HepG2 (cell line): ENCODE results near the gene PAQR6. TPM values are rescaled to one million over a fixed set of nuclear protein-coding genes. Genes with fewer than 3 reads are reported as not detected.

Experiments used
- FOSL2 ChIP-seq: sonication (generic); formaldehyde crosslinking; IDR thresholded peaks from 2 replicates; pipeline ENCODE4 v1.4.0; 2020; ENCODE audit warnings: missing genetic modification reagents
- KDM6A ChIP-seq: IDR thresholded peaks from 2 replicates; pipeline ENCODE4 v1.6.1; 2016; ENCODE audit warnings: low read depth
- NCOR1 ChIP-seq: fragments of 200-600 bp; sonication (generic); IDR thresholded peaks from 2 replicates; pipeline ENCODE4 v1.7.0; 2017; ENCODE audit warnings: antibody characterized with exemption, low read length, borderline replicate concordance
- RNF2 ChIP-seq: fragments of 450-650 bp; conservative IDR thresholded peaks from 2 replicates; pipeline ENCODE4 v1.6.1; 2016; ENCODE audit warnings: low read depth
- SIX1 ChIP-seq: sonication (generic); formaldehyde crosslinking; IDR thresholded peaks from 2 replicates; pipeline ENCODE4 v1.4.0; 2020; ENCODE audit warnings: missing genetic modification reagents, borderline replicate concordance
- ZNF180 ChIP-seq: sonication (generic); formaldehyde crosslinking; IDR thresholded peaks from 2 replicates; pipeline ENCODE4 v1.4.0; 2020; ENCODE audit warnings: low read depth, missing genetic modification reagents, borderline replicate concordance
- polyA plus RNA-seq, 8 experiments: library from polyadenylated mRNA; depleted of rRNA in 3 of 8; stranded (reverse) in 7 of 8; unstranded in 1 of 8; fragments of >200 nt; fragmentation: Illumina TruSeq in 4 of 8; extraction: Trizol in 4 of 8; gene quantifications; 2 replicates each; pipeline versions ENCODE4 v1.2.1 to v1.2.3, GENCODE V29; 2011 to 2016; ENCODE audit warnings: low read depth in 4 of 8, missing spikeins in 1 of 8, mixed read lengths in 1 of 8; ENCODE audit not compliant: insufficient read depth in 1 of 8
- total RNA-seq, 5 experiments: library from RNA; depleted of rRNA; stranded (reverse); fragments of >200 nt; fragmentation: Illumina TruSeq; extraction: Trizol; gene quantifications; 2 replicates each; pipeline ENCODE4 v1.2.3, GENCODE V29; 2016; ENCODE audit warnings: low read depth in 1 of 5
- TF ChIP-seq, protein P1 (sequence below): sonication (generic); formaldehyde crosslinking; IDR thresholded peaks from 2 replicates; pipeline ENCODE4 v1.4.0; 2020; ENCODE audit warnings: mild to moderate bottlenecking, low read depth, missing genetic modification reagents
- TF ChIP-seq, protein P2 (sequence below), 2 experiments: sonication (generic) in 1 of 2; formaldehyde crosslinking in 1 of 2; IDR thresholded peaks; 2 replicates each; pipeline versions ENCODE4 v1.4.0 to v1.6.1; 2018 to 2020; ENCODE audit warnings: missing genetic modification reagents in 2 of 2, borderline replicate concordance in 1 of 2, low read depth in 1 of 2, mild to moderate bottlenecking in 1 of 2, missing biosample characterization in 1 of 2
- TF ChIP-seq, protein P3 (sequence below): sonication (generic); formaldehyde crosslinking; IDR thresholded peaks from 2 replicates; pipeline ENCODE4 v1.9.0; 2022; ENCODE audit warnings: missing genetic modification reagents, mild to moderate bottlenecking, borderline replicate concordance

The PAQR6 gene
- total and polyA plus RNA-seq, 2 of the 13 experiments (the other 11 are each of a cell fraction or from before 2014, with no cell fraction given): 0.82 to 1.4 TPM

DNA sequence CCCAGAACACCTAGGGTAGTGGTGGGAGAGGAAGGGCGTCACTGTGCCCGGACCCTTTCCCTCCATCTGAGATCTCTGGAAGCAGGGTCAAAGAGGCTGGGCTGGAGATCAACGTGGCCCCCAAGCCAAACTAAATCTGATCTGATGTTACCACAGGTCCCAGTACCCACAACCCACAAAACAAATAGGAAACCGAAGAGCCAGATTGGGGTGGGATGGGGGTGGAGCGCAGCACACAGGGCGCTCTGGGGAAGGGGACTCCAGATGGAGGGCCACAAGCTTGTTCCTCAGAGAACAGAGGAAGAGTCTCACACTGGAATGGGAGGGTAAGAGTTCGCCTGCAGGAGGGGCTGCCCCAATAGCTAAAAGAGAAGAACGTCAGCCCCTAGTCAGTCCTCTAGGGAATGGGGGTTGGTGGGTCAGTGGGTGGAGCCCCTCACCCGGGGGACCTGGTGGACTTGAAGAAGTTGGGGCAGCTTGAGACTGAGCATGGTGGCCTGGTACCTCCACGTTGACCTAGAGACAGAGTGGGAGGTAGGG lies 1.5 kb downstream of the PAQR6 start (continued):
- TF ChIP-seq, protein P1, sequence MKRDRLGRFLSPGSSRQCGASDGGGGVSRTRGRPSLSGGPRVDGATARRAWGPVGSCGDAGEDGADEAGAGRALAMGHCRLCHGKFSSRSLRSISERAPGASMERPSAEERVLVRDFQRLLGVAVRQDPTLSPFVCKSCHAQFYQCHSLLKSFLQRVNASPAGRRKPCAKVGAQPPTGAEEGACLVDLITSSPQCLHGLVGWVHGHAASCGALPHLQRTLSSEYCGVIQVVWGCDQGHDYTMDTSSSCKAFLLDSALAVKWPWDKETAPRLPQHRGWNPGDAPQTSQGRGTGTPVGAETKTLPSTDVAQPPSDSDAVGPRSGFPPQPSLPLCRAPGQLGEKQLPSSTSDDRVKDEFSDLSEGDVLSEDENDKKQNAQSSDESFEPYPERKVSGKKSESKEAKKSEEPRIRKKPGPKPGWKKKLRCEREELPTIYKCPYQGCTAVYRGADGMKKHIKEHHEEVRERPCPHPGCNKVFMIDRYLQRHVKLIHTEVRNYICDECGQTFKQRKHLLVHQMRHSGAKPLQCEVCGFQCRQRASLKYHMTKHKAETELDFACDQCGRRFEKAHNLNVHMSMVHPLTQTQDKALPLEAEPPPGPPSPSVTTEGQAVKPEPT (CRISPR knock-in tag): no peak
- TF ChIP-seq, protein P2, sequence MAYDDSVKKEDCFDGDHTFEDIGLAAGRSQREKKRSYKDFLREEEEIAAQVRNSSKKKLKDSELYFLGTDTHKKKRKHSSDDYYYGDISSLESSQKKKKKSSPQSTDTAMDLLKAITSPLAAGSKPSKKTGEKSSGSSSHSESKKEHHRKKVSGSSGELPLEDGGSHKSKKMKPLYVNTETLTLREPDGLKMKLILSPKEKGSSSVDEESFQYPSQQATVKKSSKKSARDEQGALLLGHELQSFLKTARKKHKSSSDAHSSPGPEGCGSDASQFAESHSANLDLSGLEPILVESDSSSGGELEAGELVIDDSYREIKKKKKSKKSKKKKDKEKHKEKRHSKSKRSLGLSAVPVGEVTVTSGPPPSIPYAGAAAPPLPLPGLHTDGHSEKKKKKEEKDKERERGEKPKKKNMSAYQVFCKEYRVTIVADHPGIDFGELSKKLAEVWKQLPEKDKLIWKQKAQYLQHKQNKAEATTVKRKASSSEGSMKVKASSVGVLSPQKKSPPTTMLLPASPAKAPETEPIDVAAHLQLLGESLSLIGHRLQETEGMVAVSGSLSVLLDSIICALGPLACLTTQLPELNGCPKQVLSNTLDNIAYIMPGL (CRISPR knock-in tag; IDR thresholded peaks at IDR 0.05; ENCODE audit: borderline replicate concordance in 1 of 2, low read depth in 1 of 2): 0 out of 4 replicates have a peak, but pooled peaks of 1 of the 2 experiments have one; percentile 0
- TF ChIP-seq SIX1 (CRISPR knock-in tag): no peak
- TF ChIP-seq NCOR1: no peak
- no peak for TF ChIP-seq ZNF180 (CRISPR knock-in tag)
- 0 out of 2 replicates have a peak, but pooled peaks have one; percentile 7 for TF ChIP-seq RNF2
- TF ChIP-seq, protein P3, sequence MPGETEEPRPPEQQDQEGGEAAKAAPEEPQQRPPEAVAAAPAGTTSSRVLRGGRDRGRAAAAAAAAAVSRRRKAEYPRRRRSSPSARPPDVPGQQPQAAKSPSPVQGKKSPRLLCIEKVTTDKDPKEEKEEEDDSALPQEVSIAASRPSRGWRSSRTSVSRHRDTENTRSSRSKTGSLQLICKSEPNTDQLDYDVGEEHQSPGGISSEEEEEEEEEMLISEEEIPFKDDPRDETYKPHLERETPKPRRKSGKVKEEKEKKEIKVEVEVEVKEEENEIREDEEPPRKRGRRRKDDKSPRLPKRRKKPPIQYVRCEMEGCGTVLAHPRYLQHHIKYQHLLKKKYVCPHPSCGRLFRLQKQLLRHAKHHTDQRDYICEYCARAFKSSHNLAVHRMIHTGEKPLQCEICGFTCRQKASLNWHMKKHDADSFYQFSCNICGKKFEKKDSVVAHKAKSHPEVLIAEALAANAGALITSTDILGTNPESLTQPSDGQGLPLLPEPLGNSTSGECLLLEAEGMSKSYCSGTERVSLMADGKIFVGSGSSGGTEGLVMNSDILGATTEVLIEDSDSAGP (CRISPR knock-in tag): 0 out of 2 replicates have a peak, but pooled peaks have one; percentile 1
- no peak for TF ChIP-seq FOSL2 (CRISPR knock-in tag)
- no peak for TF ChIP-seq KDM6A (CRISPR knock-in tag)
